GM18498 (cell line): ENCODE measurements around the gene FOXP1.
"Not testable (repeated sequence)": the region's sequence is repeated elsewhere in the genome, so short reads cannot be mapped to it uniquely, and the experiment has no call there.

Experiments
- ATAC-seq: cut with Tn5 transposase; IDR thresholded peaks from one replicate; pipeline ENCODE4 v1.9.1; 2021; ENCODE audit warnings: mild to moderate bottlenecking, moderate library complexity; ENCODE audit not compliant: unreplicated experiment

Gene FOXP1

GRCh38 chr3:71031914-71032521 lies 551.5 kb downstream of the FOXP1 start:
- ATAC-seq, result peak; percentile 70

- no peak for ATAC-seq
Measured at GRCh38 chr3:71031181-71031580, 552.3 kb downstream of the FOXP1 start.

- no peak for ATAC-seq
Measured at GRCh38 chr3:71030748-71031147, 552.8 kb downstream of the FOXP1 start.

GRCh38 chr3:71029770-71030169 lies 553.8 kb downstream of the FOXP1 start:
- ATAC-seq, result no peak

- no peak for ATAC-seq
Measured at GRCh38 chr3:71028802-71029201, 554.7 kb downstream of the FOXP1 start.

- no peak for ATAC-seq
Measured at GRCh38 chr3:71028184-71028583, 555.3 kb downstream of the FOXP1 start.

GRCh38 chr3:71026634-71027578 lies 556.6 kb downstream of the FOXP1 start:
- no peak for ATAC-seq

GRCh38 chr3:71025516-71025915 lies 558.0 kb downstream of the FOXP1 start:
- ATAC-seq, result no peak

- ATAC-seq, result no peak
Measured at GRCh38 chr3:71025010-71025409, 558.5 kb downstream of the FOXP1 start.

- ATAC-seq, result no peak
Measured at GRCh38 chr3:71022551-71023335, 560.8 kb downstream of the FOXP1 start.

- no peak for ATAC-seq
Measured at GRCh38 chr3:71018799-71019198, 564.7 kb downstream of the FOXP1 start.

- no peak for ATAC-seq
Measured at GRCh38 chr3:71016178-71016845, 567.2 kb downstream of the FOXP1 start.

GRCh38 chr3:71014616-71015015 lies 568.9 kb downstream of the FOXP1 start:
- ATAC-seq, result not testable (repeated sequence)

GRCh38 chr3:71012971-71013370 lies 570.6 kb downstream of the FOXP1 start:
- no peak for ATAC-seq

- peak; percentile 78 for ATAC-seq
Measured at GRCh38 chr3:71011565-71012287, 571.8 kb downstream of the FOXP1 start.

GRCh38 chr3:71010726-71011455 lies 572.6 kb downstream of the FOXP1 start:
- peak; percentile 76 for ATAC-seq

GRCh38 chr3:71008350-71008935 lies 575.1 kb downstream of the FOXP1 start:
- ATAC-seq, result no peak

GRCh38 chr3:71006810-71007785 lies 576.4 kb downstream of the FOXP1 start:
- ATAC-seq, result peak; percentile 25
